Activated effector memory CD4-positive, alpha-beta T cell treated with Interleukin-2 at 50 U/mL for 16 hours (primary cell): ENCODE data around the gene NUP93.

ENCODE experiments used
- DNase-seq: peaks from one replicate; pipeline ENCODE4 v3.0.0-alpha.2; 2020

The NUP93 gene

GRCh38 chr16:56898847-56899246 is 168.9 kb downstream of the NUP93 start:
- no peak for DNase-seq
